ENCODE measurements around the gene KRTAP5-6. TPM values are rescaled to one million over a fixed set of nuclear protein-coding genes. Genes with fewer than 3 reads are reported as not detected.

KRTAP5-6 gene
- polyA plus RNA-seq, 2 of the 4 experiments (the other 2 are of a cell fraction) = not detected

GRCh38 chr11:1695548-1696108 is 1.4 kb upstream of the KRTAP5-6 start:
- no peak overlapping the region for H3K4me3 ChIP-seq
- FAIRE-seq (no peak), DNase-seq (ENCODE audit: low read depth in 1 of 2, low spot score in 1 of 2) (no peak), ATAC-seq (no peak)
- 83% methylated on average over 3 of the region's 3 CpGs for WGBS (ENCODE audit: missing lambda C conversion rate)
- no peaks in the 10 kb centered on the region for H3K9me3 ChIP-seq
- H3K27ac ChIP-seq = no peak overlapping the region
- H3K4me1 ChIP-seq = no peaks in the 10 kb centered on the region
- ChIA-PET CTCF (interaction anchor here (0.8 to 7.8 kb wide), 14 partner anchors 10 to 458 kb away, joined by 3 to 605 read pairs (median 41); partner anchors contain the start of gene SYT8), POLR2A (no interaction called here)
- no peak overlapping the region for H3K4me2 ChIP-seq
- no peak for TF ChIP-seq JUN (IDR thresholded peaks at IDR 0.05)
- no peak for TF ChIP-seq PBX3 (IDR thresholded peaks at IDR 0.05)
- no peak for TF ChIP-seq HOXB13 (CRISPR knock-in tag; IDR thresholded peaks at IDR 0.05; ENCODE audit: low read depth)

- POLR2A ChIA-PET = no interaction called here
- Histone ChIP-seq H3K9me3 (no peaks in the 10 kb centered on the region), H3K27ac (no peak overlapping the region), H3K4me1 (no peaks in the 10 kb centered on the region), H3K4me2 (no peak overlapping the region), H3K4me3 (no peak overlapping the region)
- CTCF ChIA-PET = interaction anchor here (0.6 to 6.4 kb wide), 6 partner anchors 47 to 218 kb away, joined by 3 to 93 read pairs (median 5); partner anchors contain the start of gene SYT8
- DNase-seq (ENCODE audit: low read depth in 1 of 2, low spot score in 1 of 2) = no peak
- ATAC-seq = no peak
- no peak for TF ChIP-seq NPAS2 (CRISPR knock-in tag; IDR thresholded peaks at IDR 0.05; ENCODE audit: borderline replicate concordance)
- no peak for TF ChIP-seq ATOH8 (CRISPR knock-in tag; IDR thresholded peaks at IDR 0.05; ENCODE audit: low read depth)
- no peak for TF ChIP-seq NR3C1 (IDR thresholded peaks at IDR 0.05)
- no peak for TF ChIP-seq EHF (CRISPR knock-in tag; IDR thresholded peaks at IDR 0.05)
- TF ChIP-seq MYC (IDR thresholded peaks at IDR 0.05; ENCODE audit: borderline replicate concordance, low read length) = no peak
- no peak for TF ChIP-seq TP53 (CRISPR knock-in tag; IDR thresholded peaks at IDR 0.05)
- TF ChIP-seq EHMT2 (IDR thresholded peaks at IDR 0.05; ENCODE audit: low read depth) = no peak
- TF ChIP-seq MAFK (IDR thresholded peaks at IDR 0.05; ENCODE audit: partially characterized antibody) = no peak
- TF ChIP-seq HMGXB4 (CRISPR knock-in tag; IDR thresholded peaks at IDR 0.05; ENCODE audit: borderline replicate concordance) = no peak
- TF ChIP-seq SMC3 (IDR thresholded peaks at IDR 0.05) = no peak
- TF ChIP-seq HOXB13 (CRISPR knock-in tag; IDR thresholded peaks at IDR 0.05; ENCODE audit: low read depth) = no peak
- no peak for TF ChIP-seq HEYL (CRISPR knock-in tag; IDR thresholded peaks at IDR 0.05)
- TF ChIP-seq E2F6 (IDR thresholded peaks at IDR 0.05; ENCODE audit: borderline replicate concordance, low read depth) = no peak
- TF ChIP-seq FOXS1 (CRISPR knock-in tag; IDR thresholded peaks at IDR 0.05) = no peak
- TF ChIP-seq CBX8 (IDR thresholded peaks at IDR 0.05) = no peak
- no peak for TF ChIP-seq ZC3H11A (IDR thresholded peaks at IDR 0.05)
- 33% methylated on average over 5 of the region's 5 CpGs for WGBS (ENCODE audit: missing lambda C conversion rate)
- no peak for FAIRE-seq
Measured at GRCh38 chr11:1699771-1700170, 2.8 kb downstream of the KRTAP5-6 start.

All from A549 (cell line).